Measurements from ENCODE around the gene TMEM14A. TPM values are rescaled to one million over a fixed set of nuclear protein-coding genes. Genes with fewer than 3 reads are reported as not detected.

TMEM14A gene
- total RNA-seq, 2 donors from 2014 or later = 9.2 to 12.6 TPM

- H3K4me1 Mint-ChIP-seq = peaks cover 10% of the 10 kb centered on the region
- Histone ChIP-seq H3K9ac (ENCODE audit: extremely low read depth, low read length, poor library complexity, severe bottlenecking) (no peak overlapping the region), H3K27me3 (ENCODE audit: control insufficient read depth, insufficient read depth, low read length, poor library complexity, severe bottlenecking) (no peaks in the 10 kb centered on the region), H3K36me3 (ENCODE audit: control insufficient read depth, insufficient read depth, low read length) (no peaks in the 10 kb centered on the region), H3K27ac (ENCODE audit: low read depth, low read length) (no peak overlapping the region), H3K9me3 (ENCODE audit: control insufficient read depth, low read length) (peaks cover 6% of the 10 kb centered on the region), H3K4me1 (ENCODE audit: control insufficient read depth, insufficient read depth, low read length) (peaks cover 2% of the 10 kb centered on the region), H3K4me3 (ENCODE audit: low read length) (no peak overlapping the region)
- no peak for DNase-seq
- peaks cover 2% of the 10 kb centered on the region for H3K36me3 Mint-ChIP-seq (ENCODE audit: low read depth)
- no peak overlapping the region for H3K4me3 Mint-ChIP-seq
- no peaks in the 10 kb centered on the region for H3K9me3 Mint-ChIP-seq
- 92% methylated on average over 1 of the region's 2 CpGs; no CpG with 5 or more reads in 1 of the 2 experiments for WGBS, 2 experiments (ENCODE audit: insufficient coverage in 1 of 2, insufficient read length in 1 of 2)
- no peaks in the 10 kb centered on the region for H3K27me3 Mint-ChIP-seq (ENCODE audit: insufficient read depth)
- no peak overlapping the region for H3K27ac Mint-ChIP-seq
- TF ChIP-seq CTCF (conservative IDR thresholded peaks at IDR 0.05) = no peak
These were observed 20.8 kb downstream of the TMEM14A start for GRCh38 chr6:52691718-52692117.

GRCh38 chr6:52693773-52694172 lies 22.9 kb downstream of the TMEM14A start:
- Mint-ChIP-seq H3K9me3 (no peaks in the 10 kb centered on the region), H3K27me3 (ENCODE audit: insufficient read depth) (no peaks in the 10 kb centered on the region), H3K4me3 (no peak overlapping the region), H3K4me1 (peaks cover 18% of the 10 kb centered on the region), H3K27ac (no peak overlapping the region), H3K36me3 (ENCODE audit: low read depth) (no peaks in the 10 kb centered on the region)
- Histone ChIP-seq H3K9me3 (ENCODE audit: control insufficient read depth, low read length) (peaks cover 6% of the 10 kb centered on the region), H3K27ac (ENCODE audit: low read depth, low read length) (no peak overlapping the region), H3K36me3 (ENCODE audit: control insufficient read depth, insufficient read depth, low read length) (no peaks in the 10 kb centered on the region), H3K4me1 (ENCODE audit: control insufficient read depth, insufficient read depth, low read length) (peaks cover 2% of the 10 kb centered on the region), H3K4me3 (ENCODE audit: low read length) (no peak overlapping the region), H3K9ac (ENCODE audit: extremely low read depth, low read length, poor library complexity, severe bottlenecking) (no peak overlapping the region), H3K27me3 (ENCODE audit: control insufficient read depth, insufficient read depth, low read length, poor library complexity, severe bottlenecking) (no peaks in the 10 kb centered on the region)
- TF ChIP-seq CTCF (conservative IDR thresholded peaks at IDR 0.05) = no peak
- no peak for DNase-seq
- WGBS, 2 experiments (ENCODE audit: insufficient coverage in 1 of 2, insufficient read length in 1 of 2) = 96 to 100% methylated on average over 2 to 4 of the region's 4 CpGs

DNA sequence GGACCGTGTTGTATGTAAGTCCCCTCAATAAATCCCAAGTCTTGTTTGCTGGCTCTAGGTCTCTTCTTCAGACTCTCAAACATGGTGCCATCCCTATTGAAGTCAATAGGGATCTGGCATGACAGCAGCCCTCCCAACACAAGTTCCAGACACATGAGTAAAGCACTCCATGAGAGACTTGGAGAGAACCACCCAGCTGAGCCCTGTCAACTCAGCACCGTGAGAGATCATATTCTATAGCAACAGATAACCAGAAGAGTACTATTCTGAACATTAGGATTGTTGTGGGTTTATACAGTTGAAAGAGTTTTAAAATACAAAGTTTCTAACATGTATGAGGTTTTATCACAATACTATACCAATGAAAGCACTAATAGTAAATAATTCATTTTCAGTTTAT lies 23.5 kb downstream of the TMEM14A start:
- Mint-ChIP-seq H3K4me1 (peaks cover 18% of the 10 kb centered on the region), H3K36me3 (ENCODE audit: low read depth) (no peaks in the 10 kb centered on the region), H3K9me3 (no peaks in the 10 kb centered on the region), H3K4me3 (no peak overlapping the region), H3K27ac (no peak overlapping the region), H3K27me3 (ENCODE audit: insufficient read depth) (no peaks in the 10 kb centered on the region)
- H3K9me3 ChIP-seq (ENCODE audit: control insufficient read depth, low read length) = peaks cover 6% of the 10 kb centered on the region
- WGBS, 2 experiments (ENCODE audit: insufficient coverage in 1 of 2, insufficient read length in 1 of 2) = 83 to 96% methylated on average over 1 to 2 of the region's 2 CpGs
- no peak for DNase-seq
- H3K4me1 ChIP-seq (ENCODE audit: control insufficient read depth, insufficient read depth, low read length) = peaks cover 2% of the 10 kb centered on the region
- H3K9ac ChIP-seq (ENCODE audit: extremely low read depth, low read length, poor library complexity, severe bottlenecking) = no peak overlapping the region
- no peaks in the 10 kb centered on the region for H3K36me3 ChIP-seq (ENCODE audit: control insufficient read depth, insufficient read depth, low read length)
- H3K27ac ChIP-seq (ENCODE audit: low read depth, low read length) = no peak overlapping the region
- TF ChIP-seq CTCF (conservative IDR thresholded peaks at IDR 0.05) = no peak
- no peak overlapping the region for H3K4me3 ChIP-seq (ENCODE audit: low read length)
- H3K27me3 ChIP-seq (ENCODE audit: control insufficient read depth, insufficient read depth, low read length, poor library complexity, severe bottlenecking) = no peaks in the 10 kb centered on the region

Data from endodermal cell (in vitro differentiated cells).